PFSK-1 (cell line): Measurements from ENCODE around the gene MAP2K6.

Source experiments
- FOXP2 ChIP-seq: optimal IDR thresholded peaks from 2 replicates; pipeline ENCODE3; 2011; ENCODE audit warnings: borderline replicate concordance, control low read depth, inconsistent platforms; ENCODE audit not compliant: insufficient read depth; ENCODE audit errors: extremely low read length, extremely low read depth
- POLR2AphosphoS5 ChIP-seq: IDR thresholded peaks from 2 replicates; pipeline ENCODE4 v1.6.1; 2012; ENCODE audit warnings: low read depth, mild to moderate bottlenecking, control low read depth, low read length, moderate library complexity
- SIN3A ChIP-seq: IDR thresholded peaks from 2 replicates; pipeline ENCODE4 v1.6.1; 2012; ENCODE audit warnings: mild to moderate bottlenecking, low read length, moderate library complexity, borderline replicate concordance; ENCODE audit not compliant: insufficient read depth
- TAF1 ChIP-seq: IDR thresholded peaks from 2 replicates; pipeline ENCODE4 v1.6.1; 2012; ENCODE audit warnings: low read length, control low read depth, borderline replicate concordance; ENCODE audit not compliant: insufficient read depth
- TF ChIP-seq, protein P1 (sequence below), 2 experiments: IDR thresholded peaks; 2 replicates each; pipeline versions ENCODE4 v1.6.1 to v1.8.0; 2011 to 2012; ENCODE audit warnings: low read depth in 2 of 2, low read length in 2 of 2, control low read depth in 1 of 2, inconsistent platforms in 1 of 2, mild to moderate bottlenecking in 1 of 2, moderate library complexity in 1 of 2; ENCODE audit not compliant: insufficient read depth in 1 of 2

DNA sequence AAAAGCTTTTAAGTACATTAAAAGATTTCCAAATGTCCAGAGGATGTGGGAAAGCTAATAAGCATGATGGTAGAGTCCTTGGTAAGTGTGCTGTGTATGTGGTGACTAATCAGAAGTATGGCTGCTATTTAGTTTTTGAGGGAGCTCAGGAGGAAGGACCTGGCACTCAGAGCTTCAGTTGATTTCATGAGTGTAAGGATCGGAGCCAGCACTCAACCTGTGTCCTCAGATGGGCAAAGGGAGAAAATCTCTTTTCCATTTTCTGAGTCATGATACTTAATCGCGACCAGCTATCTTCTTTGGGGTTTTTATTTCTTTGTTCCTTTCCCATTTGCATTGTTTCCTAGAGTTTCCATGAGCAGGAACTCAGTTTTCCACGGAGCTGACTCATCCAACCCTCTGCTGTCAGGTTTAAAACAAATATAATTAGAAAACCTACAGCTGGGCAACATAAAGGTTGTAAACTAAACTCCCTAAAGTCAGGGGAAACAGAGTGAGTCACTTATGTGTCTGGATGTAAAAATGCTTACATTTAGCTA, 125.4 kb downstream of the MAP2K6 start:
- TF ChIP-seq SIN3A (peak; percentile 36; the same call in 1 of the 2 replicates), POLR2AphosphoS5 (no peak), TAF1 (peak; percentile 46; the same call in 1 of the 2 replicates), FOXP2 (no peak)
- TF ChIP-seq, protein P1, sequence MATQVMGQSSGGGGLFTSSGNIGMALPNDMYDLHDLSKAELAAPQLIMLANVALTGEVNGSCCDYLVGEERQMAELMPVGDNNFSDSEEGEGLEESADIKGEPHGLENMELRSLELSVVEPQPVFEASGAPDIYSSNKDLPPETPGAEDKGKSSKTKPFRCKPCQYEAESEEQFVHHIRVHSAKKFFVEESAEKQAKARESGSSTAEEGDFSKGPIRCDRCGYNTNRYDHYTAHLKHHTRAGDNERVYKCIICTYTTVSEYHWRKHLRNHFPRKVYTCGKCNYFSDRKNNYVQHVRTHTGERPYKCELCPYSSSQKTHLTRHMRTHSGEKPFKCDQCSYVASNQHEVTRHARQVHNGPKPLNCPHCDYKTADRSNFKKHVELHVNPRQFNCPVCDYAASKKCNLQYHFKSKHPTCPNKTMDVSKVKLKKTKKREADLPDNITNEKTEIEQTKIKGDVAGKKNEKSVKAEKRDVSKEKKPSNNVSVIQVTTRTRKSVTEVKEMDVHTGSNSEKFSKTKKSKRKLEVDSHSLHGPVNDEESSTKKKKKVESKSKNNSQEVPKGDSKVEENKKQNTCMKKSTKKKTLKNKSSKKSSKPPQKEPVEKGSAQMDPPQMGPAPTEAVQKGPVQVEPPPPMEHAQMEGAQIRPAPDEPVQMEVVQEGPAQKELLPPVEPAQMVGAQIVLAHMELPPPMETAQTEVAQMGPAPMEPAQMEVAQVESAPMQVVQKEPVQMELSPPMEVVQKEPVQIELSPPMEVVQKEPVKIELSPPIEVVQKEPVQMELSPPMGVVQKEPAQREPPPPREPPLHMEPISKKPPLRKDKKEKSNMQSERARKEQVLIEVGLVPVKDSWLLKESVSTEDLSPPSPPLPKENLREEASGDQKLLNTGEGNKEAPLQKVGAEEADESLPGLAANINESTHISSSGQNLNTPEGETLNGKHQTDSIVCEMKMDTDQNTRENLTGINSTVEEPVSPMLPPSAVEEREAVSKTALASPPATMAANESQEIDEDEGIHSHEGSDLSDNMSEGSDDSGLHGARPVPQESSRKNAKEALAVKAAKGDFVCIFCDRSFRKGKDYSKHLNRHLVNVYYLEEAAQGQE (IDR thresholded peaks at IDR 0.05; ENCODE audit: insufficient read depth in 1 of 2, low read depth in 2 of 2, low read length in 2 of 2): no peak
